GM12891 (cell line): ENCODE data around the gene RAPGEF5.

Experiments
- POLR2AphosphoS5 ChIP-seq: IDR thresholded peaks from 2 replicates; pipeline ENCODE4 v1.6.1; 2011; ENCODE audit warnings: low read depth, low read length, control low read depth
- POU2F2 ChIP-seq: IDR thresholded peaks from 2 replicates; pipeline ENCODE4 v1.6.1; 2011; ENCODE audit warnings: low read depth, mild to moderate bottlenecking, control low read depth, low read length, moderate library complexity
- TAF1 ChIP-seq: IDR thresholded peaks from 2 replicates; pipeline ENCODE4 v1.6.1; 2011; ENCODE audit warnings: low read depth, low read length, control low read depth

GRCh38 chr7:22088827-22089226, 268.1 kb downstream of the RAPGEF5 start:
- TF ChIP-seq POU2F2 (no peak), TAF1 (no peak), POLR2AphosphoS5 (no peak)
